GM12873 (cell line): ENCODE results near the gene WDR20.

Experiments used
- CTCF ChIP-seq: IDR thresholded peaks from 2 replicates; pipeline ENCODE4 v1.5.1; 2012; ENCODE audit warnings: low read depth, mild to moderate bottlenecking, moderate library complexity, low read length, control low read depth; ENCODE audit not compliant: insufficient read depth; ENCODE audit errors: missing control alignments

WDR20 gene

DNA sequence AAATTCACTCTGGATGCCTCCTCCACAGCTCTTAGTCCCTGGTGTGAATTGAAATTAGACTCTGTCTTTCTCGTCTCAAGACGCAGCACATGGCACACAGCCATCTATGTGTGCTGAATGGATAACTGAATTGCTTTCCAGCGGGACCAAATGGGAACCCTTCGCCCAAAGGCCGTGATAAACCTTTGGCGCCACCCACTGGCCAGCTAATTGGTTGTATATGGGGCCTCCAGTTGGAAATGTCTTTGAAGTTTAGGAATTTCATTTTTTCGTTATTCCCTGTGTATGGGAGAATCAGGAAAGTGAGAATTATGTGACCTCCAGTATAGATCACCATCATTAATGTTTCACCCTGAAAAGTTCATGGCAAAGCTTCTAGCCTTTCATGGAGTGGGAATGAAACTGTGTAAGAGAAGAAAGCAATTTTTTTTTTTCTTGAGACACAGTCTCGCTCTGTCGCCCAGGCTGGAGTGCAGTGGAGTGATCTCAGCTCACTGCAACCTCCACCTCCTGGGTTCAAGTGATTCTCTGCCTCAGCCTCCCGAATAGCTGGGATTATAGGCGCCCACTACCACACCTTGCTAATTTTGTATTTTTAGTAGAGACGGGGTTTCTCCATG lies 43.0 kb upstream of the WDR20 start:
- peak; percentile 82 for TF ChIP-seq CTCF

DNA sequence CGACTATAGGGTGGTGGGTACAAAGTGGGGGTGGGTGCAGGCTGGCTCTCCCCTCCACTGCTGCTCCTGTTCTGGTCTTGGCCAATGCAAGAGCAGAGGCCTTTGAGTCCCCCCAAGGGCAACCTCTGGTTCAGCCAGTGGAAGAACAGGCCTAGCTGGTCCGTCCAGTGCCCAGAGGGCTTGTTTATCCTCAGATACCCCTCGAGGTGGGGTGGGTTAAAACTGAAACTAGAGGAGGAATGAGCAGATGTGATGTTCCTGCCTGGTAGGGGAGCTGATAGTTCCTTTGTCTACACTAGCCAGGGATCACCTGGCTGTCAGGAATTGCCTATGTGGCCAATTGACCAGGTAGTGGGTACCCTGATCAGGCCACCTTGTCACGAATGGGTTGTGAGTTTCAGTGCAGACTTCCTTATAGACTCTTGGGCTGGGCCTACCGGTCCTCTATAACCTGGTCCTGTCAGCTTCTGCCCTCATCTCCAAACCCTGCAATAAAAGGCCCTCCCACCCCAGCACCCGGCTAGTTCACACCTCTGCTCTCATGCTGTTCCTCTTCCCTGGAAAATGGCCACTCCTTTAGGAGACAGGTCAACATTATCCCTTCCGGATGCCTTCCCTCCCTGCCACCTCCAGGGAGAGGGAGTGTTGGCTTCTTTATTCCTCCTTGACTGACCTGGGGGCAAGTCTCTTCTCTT lies 42.1 kb upstream of the WDR20 start:
- TF ChIP-seq CTCF = no peak

DNA sequence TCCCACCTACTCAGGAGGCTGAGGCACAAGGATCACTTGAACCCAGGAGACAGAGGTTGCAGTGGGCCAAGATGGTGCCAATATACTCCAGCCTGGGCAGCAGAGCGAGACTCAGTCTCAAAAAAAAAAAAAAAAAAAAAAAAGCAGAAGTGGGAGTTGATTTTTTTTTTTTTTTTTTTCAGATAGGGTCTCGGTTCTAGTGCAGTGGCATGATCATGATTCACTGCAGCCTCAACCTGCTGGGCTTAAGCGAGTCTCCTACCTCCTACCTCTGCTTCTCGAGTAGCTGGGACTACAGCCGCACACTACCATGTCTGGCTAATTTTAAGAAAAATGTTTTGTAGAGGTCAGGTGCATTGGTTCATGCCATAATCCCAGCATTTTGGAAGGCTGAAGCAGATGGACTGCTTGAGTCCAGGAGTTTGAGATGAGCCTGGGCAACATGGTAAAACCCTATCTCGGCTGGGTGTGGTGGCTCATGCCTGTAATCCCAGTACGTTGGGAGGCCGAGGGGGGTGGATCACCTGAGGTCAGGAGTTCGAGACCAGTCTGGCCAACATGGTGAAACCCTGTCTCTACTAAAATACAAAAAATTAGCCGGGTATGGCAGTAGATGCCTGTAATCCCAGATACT lies 36.5 kb upstream of the WDR20 start:
- TF ChIP-seq CTCF = no peak

DNA sequence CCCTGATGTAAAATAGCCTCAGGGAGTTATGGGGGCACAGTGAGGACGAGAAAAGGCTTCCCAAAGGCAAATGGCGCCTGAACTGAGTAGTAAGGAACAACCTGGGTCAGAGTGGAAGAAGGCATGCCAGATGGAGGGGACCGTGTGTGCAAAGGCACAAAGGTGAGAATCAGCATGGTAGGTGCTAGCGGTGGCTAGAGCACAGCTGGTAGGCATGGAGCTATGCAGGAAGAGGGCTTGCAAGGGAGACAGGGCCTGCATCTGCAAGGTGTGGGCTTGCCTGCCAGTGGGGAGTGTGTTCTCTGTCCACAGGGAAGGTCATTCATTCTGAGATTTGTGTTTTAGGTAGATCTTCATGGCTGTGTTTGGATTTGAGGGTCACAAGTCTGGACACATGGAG lies 34.3 kb upstream of the WDR20 start:
- no peak for TF ChIP-seq CTCF

DNA sequence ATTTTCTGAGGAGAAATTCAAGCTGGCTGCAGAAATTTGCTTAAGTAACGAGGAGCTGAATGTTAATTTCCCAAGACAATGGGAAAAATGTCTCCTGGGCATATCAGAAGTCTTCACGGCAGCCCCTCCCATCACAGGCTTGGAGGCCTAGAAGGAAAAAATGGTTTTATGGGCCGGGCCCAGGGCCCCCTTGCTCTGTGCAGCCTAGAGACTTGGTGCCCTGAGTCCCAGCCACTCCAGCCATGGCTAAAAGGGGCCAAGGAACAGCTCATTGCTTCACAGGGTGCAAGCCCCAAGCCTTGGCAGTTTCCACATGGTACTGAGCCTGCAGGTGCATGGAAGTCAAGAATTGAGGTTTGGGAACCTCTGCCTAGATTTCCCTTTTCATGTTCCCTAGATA lies 28.6 kb upstream of the WDR20 start:
- no peak for TF ChIP-seq CTCF

- TF ChIP-seq CTCF = no peak
These were observed 23.1 kb upstream of the WDR20 start for GRCh38 chr14:102116361-102117180.

- no peak for TF ChIP-seq CTCF
These were observed 21.8 kb upstream of the WDR20 start for GRCh38 chr14:102117852-102118251.
